Skeletal muscle tissue (tissue), 4 donors: ENCODE results near the gene SLC26A1. TPM values are rescaled to one million over a fixed set of nuclear protein-coding genes. Genes with fewer than 3 reads are reported as not detected.

Experiments used
- H3K27ac ChIP-seq: one replicate; pipeline ENCODE4 v1.7.0; 2013; ENCODE audit warnings: mild to moderate bottlenecking, low read depth, low read length, inconsistent platforms
- H3K27me3 ChIP-seq, 3 donors: one replicate each; pipeline ENCODE4 v1.7.0; 2013; ENCODE audit warnings: low read length in 3 of 3; ENCODE audit not compliant: control insufficient read depth in 3 of 3, insufficient read depth in 3 of 3
- H3K36me3 ChIP-seq, 3 donors: one replicate each; pipeline ENCODE4 v1.7.0; 2013; ENCODE audit warnings: low read length in 3 of 3; ENCODE audit not compliant: control insufficient read depth in 3 of 3, insufficient read depth in 3 of 3
- H3K4me1 ChIP-seq, 3 donors: one replicate each; pipeline ENCODE4 v1.7.0; 2013; ENCODE audit warnings: low read length in 3 of 3, mild to moderate bottlenecking in 3 of 3; ENCODE audit not compliant: control insufficient read depth in 3 of 3, insufficient read depth in 3 of 3
- H3K4me3 ChIP-seq, 3 donors: one replicate each; pipeline ENCODE4 v1.7.0; 2013; ENCODE audit warnings: low read length in 3 of 3
- H3K9ac ChIP-seq, 3 donors: one replicate each; pipeline ENCODE4 v1.7.0; 2013; ENCODE audit warnings: low read length in 3 of 3, mild to moderate bottlenecking in 3 of 3, moderate library complexity in 2 of 3, low read depth in 1 of 3
- H3K9me3 ChIP-seq, 3 donors: one replicate each; pipeline ENCODE4 v1.7.0; 2013; ENCODE audit warnings: low read length in 3 of 3; ENCODE audit not compliant: control insufficient read depth in 3 of 3
- total RNA-seq: library from RNA; depleted of rRNA; stranded (reverse); fragments of >200 nt; gene quantifications from one replicate; pipeline ENCODE4 v1.2.3, GENCODE V29; 2014
- donor health status: Osteomylitis.

SLC26A1 gene
- total RNA-seq = not detected

- H3K4me1 ChIP-seq = peaks cover 5 to 12% (median 10%) of the 10 kb centered on the region in 3 donors
- H3K4me3 ChIP-seq = peak within 1 kb of the TSS in 1 of 3 donors; percentile 13
- H3K9me3 ChIP-seq = no peaks in the 10 kb centered on the region
- peaks cover 6% of the 10 kb centered on the region in 3 donors for H3K36me3 ChIP-seq
- H3K27ac ChIP-seq = no peak within 1 kb of the TSS
- peak within 1 kb of the TSS in 1 of 3 donors; percentile 40 for H3K9ac ChIP-seq
- H3K27me3 ChIP-seq = peaks cover 15 to 28% (median 25%) of the 10 kb centered on the region in 3 donors
Measured at GRCh38 chr4:993111-994029, at the start of gene SLC26A1. SLC26A1 (minus strand) TSS chr4:993404; CDS start chr4:991703, 1,701 bp downstream.

GRCh38 chr4:1042352-1043055 lies 49.3 kb upstream of the SLC26A1 start:
- Histone ChIP-seq H3K9me3 (no peaks in the 10 kb centered on the region), H3K9ac (no peak overlapping the region), H3K4me3 (no peak overlapping the region), H3K27ac (no peak overlapping the region), H3K27me3 (peaks cover 42 to 59% (median 46%) of the 10 kb centered on the region in 3 donors), H3K36me3 (no peaks in the 10 kb centered on the region), H3K4me1 (peaks cover 28 to 54% (median 34%) of the 10 kb centered on the region in 3 donors)

- no peak overlapping the region for H3K9ac ChIP-seq
- H3K4me3 ChIP-seq = no peak overlapping the region
- no peak overlapping the region for H3K27ac ChIP-seq
- peaks cover 26 to 48% (median 29%) of the 10 kb centered on the region in 3 donors for H3K4me1 ChIP-seq
- no peaks in the 10 kb centered on the region for H3K9me3 ChIP-seq
- no peaks in the 10 kb centered on the region for H3K36me3 ChIP-seq
- H3K27me3 ChIP-seq = peaks cover 38 to 57% (median 45%) of the 10 kb centered on the region in 3 donors
Measured at GRCh38 chr4:1041936-1042330, 48.7 kb upstream of the SLC26A1 start.

GRCh38 chr4:1041147-1041935 lies 48.1 kb upstream of the SLC26A1 start:
- Histone ChIP-seq H3K4me3 (no peak overlapping the region), H3K27ac (no peak overlapping the region), H3K27me3 (peaks cover 41 to 59% (median 50%) of the 10 kb centered on the region in 3 donors), H3K36me3 (no peaks in the 10 kb centered on the region), H3K4me1 (peaks cover 26 to 46% (median 28%) of the 10 kb centered on the region in 3 donors), H3K9me3 (no peaks in the 10 kb centered on the region), H3K9ac (no peak overlapping the region)

GRCh38 chr4:1040344-1041146 lies 47.3 kb upstream of the SLC26A1 start:
- peaks cover 26 to 45% (median 30%) of the 10 kb centered on the region in 3 donors for H3K4me1 ChIP-seq
- H3K9me3 ChIP-seq = no peaks in the 10 kb centered on the region
- no peak overlapping the region for H3K4me3 ChIP-seq
- no peak overlapping the region for H3K27ac ChIP-seq
- H3K9ac ChIP-seq = no peak overlapping the region
- H3K36me3 ChIP-seq = no peaks in the 10 kb centered on the region
- peaks cover 39 to 62% (median 50%) of the 10 kb centered on the region in 3 donors for H3K27me3 ChIP-seq

- Histone ChIP-seq H3K36me3 (no peaks in the 10 kb centered on the region), H3K4me3 (no peak overlapping the region), H3K9ac (no peak overlapping the region), H3K9me3 (no peaks in the 10 kb centered on the region), H3K4me1 (peaks cover 24 to 41% (median 25%) of the 10 kb centered on the region in 3 donors), H3K27me3 (peaks cover 31 to 62% (median 45%) of the 10 kb centered on the region in 3 donors), H3K27ac (no peak overlapping the region)
Measured at GRCh38 chr4:1039493-1040343, 46.5 kb upstream of the SLC26A1 start.

GRCh38 chr4:1038948-1039492 lies 45.8 kb upstream of the SLC26A1 start:
- peaks cover 23 to 40% (median 23%) of the 10 kb centered on the region in 3 donors for H3K4me1 ChIP-seq
- no peak overlapping the region for H3K27ac ChIP-seq
- no peak overlapping the region for H3K9ac ChIP-seq
- H3K27me3 ChIP-seq = peaks cover 25 to 62% (median 38%) of the 10 kb centered on the region in 3 donors
- H3K9me3 ChIP-seq = no peaks in the 10 kb centered on the region
- H3K36me3 ChIP-seq = no peaks in the 10 kb centered on the region
- no peak overlapping the region for H3K4me3 ChIP-seq

GRCh38 chr4:1036976-1037810 lies 44.0 kb upstream of the SLC26A1 start:
- no peaks in the 10 kb centered on the region for H3K36me3 ChIP-seq
- H3K9ac ChIP-seq = no peak overlapping the region
- H3K27me3 ChIP-seq = peaks cover 31 to 69% (median 45%) of the 10 kb centered on the region in 3 donors
- no peak overlapping the region for H3K4me3 ChIP-seq
- no peak overlapping the region for H3K27ac ChIP-seq
- H3K9me3 ChIP-seq = no peaks in the 10 kb centered on the region
- peaks cover 15 to 36% (median 21%) of the 10 kb centered on the region in 3 donors for H3K4me1 ChIP-seq
